Measurements from ENCODE around the gene FBXL7.

- TF ChIP-seq, protein P1, sequence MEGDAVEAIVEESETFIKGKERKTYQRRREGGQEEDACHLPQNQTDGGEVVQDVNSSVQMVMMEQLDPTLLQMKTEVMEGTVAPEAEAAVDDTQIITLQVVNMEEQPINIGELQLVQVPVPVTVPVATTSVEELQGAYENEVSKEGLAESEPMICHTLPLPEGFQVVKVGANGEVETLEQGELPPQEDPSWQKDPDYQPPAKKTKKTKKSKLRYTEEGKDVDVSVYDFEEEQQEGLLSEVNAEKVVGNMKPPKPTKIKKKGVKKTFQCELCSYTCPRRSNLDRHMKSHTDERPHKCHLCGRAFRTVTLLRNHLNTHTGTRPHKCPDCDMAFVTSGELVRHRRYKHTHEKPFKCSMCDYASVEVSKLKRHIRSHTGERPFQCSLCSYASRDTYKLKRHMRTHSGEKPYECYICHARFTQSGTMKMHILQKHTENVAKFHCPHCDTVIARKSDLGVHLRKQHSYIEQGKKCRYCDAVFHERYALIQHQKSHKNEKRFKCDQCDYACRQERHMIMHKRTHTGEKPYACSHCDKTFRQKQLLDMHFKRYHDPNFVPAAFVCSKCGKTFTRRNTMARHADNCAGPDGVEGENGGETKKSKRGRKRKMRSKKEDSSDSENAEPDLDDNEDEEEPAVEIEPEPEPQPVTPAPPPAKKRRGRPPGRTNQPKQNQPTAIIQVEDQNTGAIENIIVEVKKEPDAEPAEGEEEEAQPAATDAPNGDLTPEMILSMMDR (conservative IDR thresholded peaks at IDR 0.05), result no peak
- TF ChIP-seq ZFX (IDR thresholded peaks at IDR 0.05), result no peak
These were observed 13.5 kb downstream of the FBXL7 start for GRCh38 chr5:15513431-15513830.

Data from C4-2B (cell line).